Endothelial cell of umbilical vein (primary cell): ENCODE data around the gene SERTAD4. TPM values are rescaled to one million over a fixed set of nuclear protein-coding genes. Genes with fewer than 3 reads are reported as not detected.

Experiments
- BruUV-seq: library from RNA; stranded (reverse); fragments of 400-500 nt; replicated peaks from 2 replicates; lab custom pipeline; 2021; lab: Mats Ljungman, UMichigan
- CTCF ChIA-PET: fragments of 300-600, 350-600 bp; sonication (Branson Sonifier 250); formaldehyde crosslinking; loops from one replicate; lab custom pipeline; 2021; ENCODE audit warnings: antibody characterized with exemption, inconsistent platforms; lab: Charles Lee
- POLR2A ChIA-PET: fragments of 300-600, 350-600 bp; sonication (Branson Sonifier 250); formaldehyde crosslinking; loops from one replicate; lab custom pipeline; 2021; ENCODE audit warnings: antibody characterized with exemption, inconsistent platforms; lab: Charles Lee
- DNase-seq: peaks from one replicate; pipeline ENCODE4 v3.0.0-alpha.2; 2011; ENCODE audit warnings: low read depth, low spot score
- FAIRE-seq: peaks from 2 replicates; lab custom pipeline; 2011; peaks lifted over from hg19 to GRCh38; lab: Jason Lieb, UNC
- H2AFZ ChIP-seq: 2 replicates; pipeline ENCODE4 v1.6.0; 2012; ENCODE audit warnings: low read depth, low read length, control low read depth, inconsistent platforms
- H3K27ac ChIP-seq: 2 replicates; pipeline ENCODE4 v1.5.1; 2011; ENCODE audit warnings: low read depth, mild to moderate bottlenecking, control low read depth, low read length, moderate library complexity; ENCODE audit not compliant: insufficient read depth
- H3K27me3 ChIP-seq, 2 experiments: 2 replicates each; pipeline versions ENCODE4 v1.6.0 to v1.6.1; 2011; ENCODE audit warnings: low read length in 2 of 2, mixed read lengths in 1 of 2; ENCODE audit not compliant: control insufficient read depth in 2 of 2, insufficient read depth in 2 of 2
- H3K36me3 ChIP-seq, 2 experiments: 2 replicates in 1 of 2; 3 replicates in 1 of 2; pipeline ENCODE4 v1.5.1; 2011; ENCODE audit warnings: low read length in 2 of 2, mild to moderate bottlenecking in 1 of 2, moderate library complexity in 1 of 2; ENCODE audit not compliant: control insufficient read depth in 2 of 2, insufficient read depth in 2 of 2; ENCODE audit errors: extremely low read depth in 1 of 2
- H3K4me1 ChIP-seq: 3 replicates; pipeline ENCODE4 v1.5.1; 2011; ENCODE audit warnings: mild to moderate bottlenecking, low read length; ENCODE audit not compliant: control insufficient read depth, insufficient read depth; ENCODE audit errors: extremely low read depth
- H3K4me2 ChIP-seq: 2 replicates; pipeline ENCODE4 v1.6.1; 2011; ENCODE audit warnings: low read length, control low read depth, mixed read lengths; ENCODE audit not compliant: insufficient read depth
- H3K4me3 ChIP-seq, 3 experiments: fragments of 200-600 bp in 1 of 3; sonication (generic), shearing (Covaris generic) in 1 of 3; replicated peaks in 1 of 3; 2 replicates each; pipeline ENCODE4 v1.5.1; 2011 to 2016; ENCODE audit warnings: control low read depth in 3 of 3, low read length in 3 of 3, mild to moderate bottlenecking in 2 of 3, inconsistent platforms in 1 of 3, low read depth in 1 of 3, moderate library complexity in 1 of 3; ENCODE audit not compliant: insufficient read depth in 1 of 3
- H3K79me2 ChIP-seq: 2 replicates; pipeline ENCODE4 v1.6.0; 2012; ENCODE audit warnings: low read length, inconsistent platforms; ENCODE audit not compliant: control insufficient read depth, insufficient read depth
- H3K9ac ChIP-seq: replicated peaks from 2 replicates; pipeline ENCODE3; 2011; ENCODE audit warnings: low read length, control low read depth; ENCODE audit not compliant: insufficient read depth; ENCODE audit errors: extremely low read depth
- H3K9me1 ChIP-seq: replicated peaks from 3 replicates; pipeline ENCODE4 v1.6.0; 2011; ENCODE audit warnings: mild to moderate bottlenecking, low read length; ENCODE audit not compliant: control insufficient read depth, insufficient read depth; ENCODE audit errors: extremely low read depth
- H3K9me3 ChIP-seq: replicated peaks from 2 replicates; pipeline ENCODE4 v1.5.1; 2012; ENCODE audit warnings: low read length, inconsistent platforms; ENCODE audit not compliant: control insufficient read depth, insufficient read depth
- H4K20me1 ChIP-seq: replicated peaks from 2 replicates; pipeline ENCODE3; 2011; ENCODE audit warnings: mild to moderate bottlenecking, low read length; ENCODE audit not compliant: control insufficient read depth, insufficient read depth; ENCODE audit errors: extremely low read depth
- EZH2 ChIP-seq: IDR thresholded peaks from 2 replicates; pipeline ENCODE4 v1.6.1; 2012; ENCODE audit warnings: borderline replicate concordance, low read depth, mild to moderate bottlenecking, moderate library complexity, low read length, inconsistent platforms; ENCODE audit not compliant: severe bottlenecking
- FOS ChIP-seq: IDR thresholded peaks from 2 replicates; pipeline ENCODE4 v1.6.1; 2011; ENCODE audit warnings: mild to moderate bottlenecking, low read length, moderate library complexity, borderline replicate concordance; ENCODE audit not compliant: insufficient read depth
- GATA2 ChIP-seq: IDR thresholded peaks from 2 replicates; pipeline ENCODE4 v1.7.0; 2011; ENCODE audit warnings: low read depth, mild to moderate bottlenecking, moderate library complexity, mixed read lengths, low read length; ENCODE audit not compliant: insufficient read length, insufficient read depth
- JUN ChIP-seq: IDR thresholded peaks from 2 replicates; pipeline ENCODE4 v1.6.1; 2011; ENCODE audit warnings: borderline replicate concordance, low read depth; ENCODE audit not compliant: insufficient read length, insufficient read depth
- MYC ChIP-seq: IDR thresholded peaks from one replicate; pipeline ENCODE4 v1.6.1; 2011; ENCODE audit warnings: mild to moderate bottlenecking, low read depth, low read length
- POLR2A ChIP-seq: IDR thresholded peaks from 2 replicates; pipeline ENCODE4 v1.6.1; 2012; ENCODE audit warnings: low read depth, mild to moderate bottlenecking, control low read depth, low read length
- POLR2AphosphoS5 ChIP-seq: IDR thresholded peaks from 2 replicates; pipeline ENCODE4 v1.6.1; 2012; ENCODE audit warnings: low read depth, mild to moderate bottlenecking, control low read depth, low read length, moderate library complexity; ENCODE audit not compliant: insufficient read depth
- dilution Hi-C: fragments of 300-500 bp; cut with MboI; formaldehyde crosslinking; loops from one replicate; pipeline ENCODE4 v1.15.0; 2019; ENCODE audit warnings: low sequenced_read_pairs; ENCODE audit not compliant: extremely low pct_ligation_motif_present
- intact Hi-C: fragments of 100-400 bp; cut with micrococcal nuclease; formaldehyde crosslinking; loops from one replicate; pipeline ENCODE4 v1.10.0; 2022
- polyA plus RNA-seq, 4 experiments: library from polyadenylated mRNA; depleted of rRNA in 3 of 4; stranded (reverse) in 3 of 4; unstranded in 1 of 4; fragments of >200 nt; gene quantifications; 2 replicates each; pipeline versions ENCODE4 v1.2.1 to v1.2.3, GENCODE V29; 2011 to 2012; ENCODE audit warnings: missing spikeins in 1 of 4
- total RNA-seq: library from RNA; stranded (reverse); gene quantifications from 2 replicates; pipeline ENCODE4 v1.2.3, GENCODE V29; 2021
- TF ChIP-seq, protein P1 (sequence below), 2 donors: IDR thresholded peaks; 1 replicate in 1 of 2; 2 replicates in 1 of 2; pipeline ENCODE4 v1.5.1; 2011; ENCODE audit warnings: low read length in 2 of 2, mild to moderate bottlenecking in 2 of 2, moderate library complexity in 2 of 2, control low read depth in 1 of 2, inconsistent platforms in 1 of 2, low read depth in 1 of 2; ENCODE audit not compliant: insufficient read depth in 1 of 2; ENCODE audit errors: extremely low read depth in 1 of 2
- TF ChIP-seq, protein P2 (sequence below): IDR thresholded peaks from 2 replicates; pipeline ENCODE4 v1.6.1; 2011; ENCODE audit not compliant: insufficient read depth, insufficient read length

The SERTAD4 gene
- total and polyA plus RNA-seq, 2 donors (not counting 3 experiments of a cell fraction or from before 2014, with no cell fraction given) = 4.0 to 11.3 TPM

DNA sequence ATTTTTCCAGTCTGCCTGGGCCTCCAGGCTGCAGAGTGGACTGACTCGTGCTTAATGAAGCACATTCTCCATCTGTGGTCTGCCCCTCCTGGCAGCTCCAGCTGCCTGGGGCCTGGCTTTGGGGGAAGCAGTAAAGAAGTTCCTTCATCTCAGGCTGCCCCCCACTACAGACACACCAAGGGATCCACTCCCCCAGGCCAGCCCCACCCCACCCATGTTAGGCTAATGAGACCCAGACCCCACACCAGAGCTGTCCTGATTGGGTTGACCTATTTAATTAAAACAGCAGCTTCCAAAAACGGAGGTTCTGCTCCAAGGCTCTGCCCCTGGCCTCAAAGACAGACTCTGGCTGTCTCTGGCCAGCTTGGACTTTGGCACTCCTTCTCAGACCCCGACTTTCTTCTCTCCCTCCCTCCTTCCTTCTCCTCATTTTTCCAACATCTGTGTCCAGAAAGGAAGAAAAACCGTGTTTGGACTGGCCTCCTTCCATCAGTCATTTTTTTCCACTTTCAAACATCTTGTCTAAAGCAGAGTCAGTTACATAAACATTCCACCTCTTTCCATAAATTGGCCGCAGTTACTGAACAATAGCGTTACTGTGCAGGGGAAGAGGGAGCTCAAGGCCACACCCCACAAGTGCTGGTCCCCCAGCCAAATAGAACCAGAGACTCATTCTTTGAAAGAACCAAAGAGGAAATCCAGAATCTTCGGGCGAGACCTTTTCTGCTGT is 29.7 kb downstream of the SERTAD4 start:
- CTCF ChIA-PET = interaction anchor here (0.6 to 1.5 kb wide), 5 partner anchors 11 to 119 kb away, joined by 3 to 12 read pairs (median 4); no protein-coding TSS in a partner anchor
- Histone ChIP-seq H3K27ac (no peak overlapping the region), H3K9me3 (no peaks in the 10 kb centered on the region), H3K9me1 (no peaks in the 10 kb centered on the region), H3K27me3 (peaks cover 12 to 21% of the 10 kb centered on the region in 2 experiments), H4K20me1 (no peaks in the 10 kb centered on the region), H3K4me2 (peak overlapping the region; percentile 43), H3K79me2 (no peaks in the 10 kb centered on the region), H3K4me1 (peaks cover 6% of the 10 kb centered on the region), H3K4me3 (no peak overlapping the region), H2AFZ (peak overlapping the region; percentile 39), H3K9ac (no peak overlapping the region), H3K36me3 (no peaks in the 10 kb centered on the region)
- dilution Hi-C loops = no loop called here
- FAIRE-seq (peak; percentile 12), DNase-seq (peak; percentile 88)
- BruUV-seq = no TSS peak
- POLR2A ChIA-PET = interaction anchor here (0.7 kb wide), 1 partner anchor 25 kb away, joined by 3 read pairs; no protein-coding TSS in a partner anchor
- no peak for TF ChIP-seq MYC
- intact Hi-C loops = no loop called here

DNA sequence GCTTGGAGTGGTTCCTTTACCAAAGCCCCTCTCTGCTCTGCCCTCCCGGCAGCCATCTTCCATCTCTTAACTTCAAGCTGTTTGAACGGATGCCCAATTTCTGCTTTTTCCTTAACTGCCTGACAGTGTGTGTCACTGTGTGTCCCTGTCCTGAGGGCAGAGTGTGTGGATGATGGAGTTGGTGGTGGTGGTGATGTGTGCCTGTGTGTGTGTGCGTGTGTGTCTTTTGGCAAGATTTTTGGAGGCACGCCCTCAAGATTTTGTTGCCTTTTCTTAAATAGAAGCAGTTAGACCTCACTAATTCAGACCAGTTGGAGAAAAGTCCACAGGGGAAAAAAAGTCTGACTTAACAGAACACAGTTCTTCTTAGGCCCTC is 30.3 kb downstream of the SERTAD4 start:
- no peak overlapping the region for H3K4me3 ChIP-seq
- intact Hi-C loops = no loop called here

More for the DNA sequence above, 30.3 kb downstream of the SERTAD4 start:
- Histone ChIP-seq H3K9me1 (no peaks in the 10 kb centered on the region), H3K27me3 (peaks cover 12 to 21% of the 10 kb centered on the region in 2 experiments), H3K79me2 (no peaks in the 10 kb centered on the region), H3K27ac (no peak overlapping the region), H3K9ac (no peak overlapping the region), H3K4me1 (peaks cover 6% of the 10 kb centered on the region), H3K36me3 (no peaks in the 10 kb centered on the region), H2AFZ (peak overlapping the region; percentile 39), H3K9me3 (no peaks in the 10 kb centered on the region), H3K4me2 (no peak overlapping the region), H4K20me1 (no peaks in the 10 kb centered on the region)
- FAIRE-seq = no peak
- no TSS peak for BruUV-seq
- CTCF ChIA-PET = interaction anchor here (0.6 to 1.5 kb wide), 4 partner anchors 11 to 29 kb away, joined by 3 to 12 read pairs (median 4); no protein-coding TSS in a partner anchor
- POLR2A ChIA-PET = interaction anchor here (0.7 kb wide), 1 partner anchor 25 kb away, joined by 3 read pairs; no protein-coding TSS in a partner anchor
- no peak for TF ChIP-seq POLR2AphosphoS5
- TF ChIP-seq MYC = no peak
- TF ChIP-seq, protein P1, sequence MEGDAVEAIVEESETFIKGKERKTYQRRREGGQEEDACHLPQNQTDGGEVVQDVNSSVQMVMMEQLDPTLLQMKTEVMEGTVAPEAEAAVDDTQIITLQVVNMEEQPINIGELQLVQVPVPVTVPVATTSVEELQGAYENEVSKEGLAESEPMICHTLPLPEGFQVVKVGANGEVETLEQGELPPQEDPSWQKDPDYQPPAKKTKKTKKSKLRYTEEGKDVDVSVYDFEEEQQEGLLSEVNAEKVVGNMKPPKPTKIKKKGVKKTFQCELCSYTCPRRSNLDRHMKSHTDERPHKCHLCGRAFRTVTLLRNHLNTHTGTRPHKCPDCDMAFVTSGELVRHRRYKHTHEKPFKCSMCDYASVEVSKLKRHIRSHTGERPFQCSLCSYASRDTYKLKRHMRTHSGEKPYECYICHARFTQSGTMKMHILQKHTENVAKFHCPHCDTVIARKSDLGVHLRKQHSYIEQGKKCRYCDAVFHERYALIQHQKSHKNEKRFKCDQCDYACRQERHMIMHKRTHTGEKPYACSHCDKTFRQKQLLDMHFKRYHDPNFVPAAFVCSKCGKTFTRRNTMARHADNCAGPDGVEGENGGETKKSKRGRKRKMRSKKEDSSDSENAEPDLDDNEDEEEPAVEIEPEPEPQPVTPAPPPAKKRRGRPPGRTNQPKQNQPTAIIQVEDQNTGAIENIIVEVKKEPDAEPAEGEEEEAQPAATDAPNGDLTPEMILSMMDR (IDR thresholded peaks at IDR 0.05; ENCODE audit: extremely low read depth in 1 of 2, insufficient read depth in 1 of 2, low read depth in 1 of 2, low read length in 2 of 2) = no peak
- TF ChIP-seq, protein P2, sequence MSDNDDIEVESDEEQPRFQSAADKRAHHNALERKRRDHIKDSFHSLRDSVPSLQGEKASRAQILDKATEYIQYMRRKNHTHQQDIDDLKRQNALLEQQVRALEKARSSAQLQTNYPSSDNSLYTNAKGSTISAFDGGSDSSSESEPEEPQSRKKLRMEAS = no peak
- no peak for TF ChIP-seq EZH2
- no peak for TF ChIP-seq GATA2
- TF ChIP-seq JUN = no peak
- TF ChIP-seq POLR2A = no peak
- TF ChIP-seq FOS = no peak
- dilution Hi-C loops = no loop called here
- no peak for DNase-seq
